ENCODE results near the gene ABI3BP.

ABI3BP gene

GRCh38 chr3:100710261-100710968, 282.8 kb downstream of the ABI3BP start:
- peaks cover 48% of the 10 kb centered on the region for H3K36me3 ChIP-seq (ENCODE audit: low read depth)
- H3K27ac ChIP-seq (ENCODE audit: poor library complexity, severe bottlenecking) = peak overlapping the region; percentile 78
- peak; percentile 71 for DNase-seq (ENCODE audit: low spot score)
- H3K4me1 ChIP-seq (ENCODE audit: insufficient read depth, poor library complexity, severe bottlenecking) = peaks cover 24% of the 10 kb centered on the region
- no peaks in the 10 kb centered on the region for H3K27me3 ChIP-seq (ENCODE audit: insufficient read depth, poor library complexity, severe bottlenecking)
- TF ChIP-seq CTCF (IDR thresholded peaks at IDR 0.05; ENCODE audit: poor library complexity, severe bottlenecking) = peak; percentile 32
- H3K9me3 ChIP-seq (ENCODE audit: severe bottlenecking) = no peaks in the 10 kb centered on the region
- H3K4me3 ChIP-seq (ENCODE audit: severe bottlenecking) = peak overlapping the region; percentile 76
- peak; percentile 56 for ATAC-seq (ENCODE audit: low read depth)

DNA sequence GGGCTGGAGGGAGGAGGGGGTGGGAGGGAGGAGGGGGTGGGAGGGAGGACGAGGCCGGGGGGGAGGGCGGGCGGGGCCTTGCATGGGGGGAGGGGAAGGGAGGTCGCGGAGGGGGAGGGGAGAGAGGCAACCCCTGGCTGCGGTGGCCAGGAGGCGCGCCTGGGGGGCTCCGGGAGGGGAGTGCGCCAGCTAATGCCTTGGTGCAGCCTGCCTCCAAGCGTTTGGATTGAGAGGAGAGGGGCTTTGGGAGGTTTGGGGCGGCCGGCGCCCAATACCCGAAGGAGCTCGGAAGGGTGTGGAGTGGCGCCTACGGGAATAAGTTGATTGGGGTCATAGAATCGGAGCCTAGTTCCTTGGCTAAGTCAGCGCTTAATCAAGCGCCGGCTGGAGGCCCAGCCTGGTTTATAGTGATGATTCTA, 283.4 kb downstream of the ABI3BP start:
- H3K27ac ChIP-seq (ENCODE audit: poor library complexity, severe bottlenecking) = peak overlapping the region; percentile 78
- ATAC-seq (ENCODE audit: low read depth) (peak; percentile 17; the same call in 2 of the 3 replicates), DNase-seq (ENCODE audit: low spot score) (no peak)
- H3K9me3 ChIP-seq (ENCODE audit: severe bottlenecking) = no peaks in the 10 kb centered on the region
- peak overlapping the region; percentile 76 for H3K4me3 ChIP-seq (ENCODE audit: severe bottlenecking)
- no peak for TF ChIP-seq CTCF (IDR thresholded peaks at IDR 0.05; ENCODE audit: poor library complexity, severe bottlenecking)
- peaks cover 24% of the 10 kb centered on the region for H3K4me1 ChIP-seq (ENCODE audit: insufficient read depth, poor library complexity, severe bottlenecking)
- H3K27me3 ChIP-seq (ENCODE audit: insufficient read depth, poor library complexity, severe bottlenecking) = no peaks in the 10 kb centered on the region
- H3K36me3 ChIP-seq (ENCODE audit: low read depth) = peaks cover 43% of the 10 kb centered on the region

GRCh38 chr3:100708989-100709841, 284.0 kb downstream of the ABI3BP start, which contains the start of gene TFG:
TSS of gene TFG (plus strand) at chr3:100709494. CDS start at chr3:100713686, 4,192 bp downstream.
- Histone ChIP-seq H3K36me3 (ENCODE audit: low read depth) (peaks cover 36% of the 10 kb centered on the region), H3K9me3 (ENCODE audit: severe bottlenecking) (no peaks in the 10 kb centered on the region), H3K4me1 (ENCODE audit: insufficient read depth, poor library complexity, severe bottlenecking) (peaks cover 24% of the 10 kb centered on the region), H3K4me3 (ENCODE audit: severe bottlenecking) (peak within 1 kb of the TSS; percentile 76), H3K27me3 (ENCODE audit: insufficient read depth, poor library complexity, severe bottlenecking) (no peaks in the 10 kb centered on the region), H3K27ac (ENCODE audit: poor library complexity, severe bottlenecking) (peak within 1 kb of the TSS; percentile 78)
- TF ChIP-seq CTCF (IDR thresholded peaks at IDR 0.05; ENCODE audit: poor library complexity, severe bottlenecking) = no peak
- ATAC-seq (ENCODE audit: low read depth) (peak; percentile 89), DNase-seq (ENCODE audit: low spot score) (peak; percentile 92)

DNA sequence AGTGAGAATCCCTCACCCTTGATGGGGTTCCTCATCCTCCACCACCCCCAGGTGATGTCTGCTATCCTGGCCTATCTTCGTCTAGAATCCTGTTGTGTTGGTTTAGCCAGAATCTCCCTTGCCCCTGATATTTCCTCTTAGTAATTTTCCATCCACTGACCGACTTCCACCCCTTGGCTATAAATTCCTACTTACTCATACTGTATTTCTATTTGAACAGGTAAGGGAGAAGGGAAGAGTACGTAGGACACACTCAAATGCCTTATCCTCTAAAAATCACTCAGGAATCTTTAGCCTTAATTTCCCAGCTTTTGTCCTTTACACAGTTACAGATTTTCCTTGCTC, 284.6 kb downstream of the ABI3BP start:
- H3K9me3 ChIP-seq (ENCODE audit: severe bottlenecking) = no peaks in the 10 kb centered on the region
- no peak for DNase-seq (ENCODE audit: low spot score)
- no peak for TF ChIP-seq CTCF (IDR thresholded peaks at IDR 0.05; ENCODE audit: poor library complexity, severe bottlenecking)
- peaks cover 30% of the 10 kb centered on the region for H3K36me3 ChIP-seq (ENCODE audit: low read depth)
- H3K27me3 ChIP-seq (ENCODE audit: insufficient read depth, poor library complexity, severe bottlenecking) = no peaks in the 10 kb centered on the region
- peak overlapping the region; percentile 76 for H3K4me3 ChIP-seq (ENCODE audit: severe bottlenecking)
- H3K27ac ChIP-seq (ENCODE audit: poor library complexity, severe bottlenecking) = peak overlapping the region; percentile 78
- ATAC-seq (ENCODE audit: low read depth) = peak; percentile 7; the same call in 1 of the 3 replicates
- H3K4me1 ChIP-seq (ENCODE audit: insufficient read depth, poor library complexity, severe bottlenecking) = peaks cover 24% of the 10 kb centered on the region

Measured in RWPE2 (cell line).